CD4-positive, alpha-beta T cell (primary cell): Measurements from ENCODE around the gene SHISA3. TPM values are rescaled to one million over a fixed set of nuclear protein-coding genes. Genes with fewer than 3 reads are reported as not detected.

Experiments
- ATAC-seq: fragments of 200-7000 bp; cut with Tn5 transposase; one replicate; pipeline ENCODE4 v1.10.0; 2022; ENCODE audit warnings: mild to moderate bottlenecking; ENCODE audit not compliant: poor library complexity
- CTCF ChIA-PET: fragments of 350-600 bp; sonication (Branson Sonifier 250); formaldehyde crosslinking; loops from one replicate; lab custom pipeline; 2021; ENCODE audit warnings: antibody characterized with exemption, inconsistent platforms; lab: Charles Lee
- POLR2A ChIA-PET: fragments of 350-600 bp; sonication (Branson Sonifier 250); formaldehyde crosslinking; loops from one replicate; lab custom pipeline; 2021; ENCODE audit warnings: antibody characterized with exemption, inconsistent platforms; lab: Charles Lee
- DNase-seq, 14 experiments: peaks; one replicate each; pipeline ENCODE4 v3.0.0-alpha.2; 2013 to 2020; ENCODE audit warnings: mixed read lengths in 2 of 14
- H3K27ac ChIP-seq, 2 donors: one replicate each; pipeline versions ENCODE4 v1.5.1 to v1.7.0; 2013; ENCODE audit warnings: low read length in 2 of 2, low read depth in 1 of 2, mild to moderate bottlenecking in 1 of 2
- H3K27me3 ChIP-seq, 2 experiments: 1 replicate in 1 of 2; 2 replicates in 1 of 2; pipeline versions ENCODE4 v1.6.1 to v1.7.0; 2013; ENCODE audit warnings: low read length in 2 of 2, control low read depth in 1 of 2, mild to moderate bottlenecking in 1 of 2, moderate library complexity in 1 of 2; ENCODE audit not compliant: insufficient read depth in 2 of 2, control insufficient read depth in 1 of 2
- H3K36me3 ChIP-seq: one replicate; pipeline ENCODE4 v1.6.1; 2013; ENCODE audit warnings: low read length, control low read depth; ENCODE audit not compliant: insufficient read depth
- H3K4me1 ChIP-seq: one replicate; pipeline ENCODE4 v1.6.1; 2013; ENCODE audit warnings: low read length, control low read depth; ENCODE audit not compliant: insufficient read depth
- H3K4me3 ChIP-seq: one replicate; pipeline ENCODE4 v1.5.1; 2013; ENCODE audit warnings: mild to moderate bottlenecking, low read length, moderate library complexity
- H3K9me3 ChIP-seq, 2 experiments: 1 replicate in 1 of 2; 2 replicates in 1 of 2; pipeline versions ENCODE4 v1.6.1 to v1.7.0; 2013; ENCODE audit warnings: low read length in 2 of 2, mild to moderate bottlenecking in 2 of 2, control low read depth in 1 of 2, moderate library complexity in 1 of 2; ENCODE audit not compliant: control insufficient read depth in 1 of 2, insufficient read depth in 1 of 2
- H3K27ac Mint-ChIP-seq: one replicate; pipeline ENCODE4 v1.8.0; 2020; ENCODE audit warnings: mixed read lengths
- H3K27me3 Mint-ChIP-seq: one replicate; pipeline ENCODE4 v1.8.0; 2021; ENCODE audit warnings: mixed read lengths
- H3K36me3 Mint-ChIP-seq: one replicate; pipeline ENCODE4 v1.8.0; 2021; ENCODE audit warnings: low read depth, mixed read lengths
- H3K4me1 Mint-ChIP-seq: one replicate; pipeline ENCODE4 v1.8.0; 2021; ENCODE audit warnings: low read depth, mixed read lengths
- H3K4me3 Mint-ChIP-seq: one replicate; pipeline ENCODE4 v1.8.0; 2020; ENCODE audit warnings: mild to moderate bottlenecking, mixed read lengths
- H3K9me3 Mint-ChIP-seq: one replicate; pipeline ENCODE4 v1.8.0; 2020; ENCODE audit warnings: mixed read lengths
- CTCF ChIP-seq: fragments of 200-600 bp; IDR thresholded peaks from one replicate; pipeline ENCODE4 v1.8.0; 2022; ENCODE audit warnings: antibody characterized with exemption, mild to moderate bottlenecking
- intact Hi-C, 2 experiments: fragments of 100-400 bp; cut with DNase I in 1 of 2; cut with micrococcal nuclease in 1 of 2; formaldehyde crosslinking; loops; one replicate each; pipeline versions ENCODE4 v1.15.1 to v1.9.0; 2023 to 2025; cut with DNase I, micrococcal nuclease
- total RNA-seq, 174 experiments: library from RNA in 2 of 174; stranded (reverse) in 2 of 174; gene quantifications; one replicate each; pipeline ENCODE4 v1.2.3 and lab custom pipeline; 2021 to 2026

Gene SHISA3
- total RNA-seq, 2 experiments from 2014 or later: not detected

GRCh38 chr4:42415281-42415680 is 18.0 kb downstream of the SHISA3 start:
- H3K9me3 ChIP-seq: no peaks in the 10 kb centered on the region
- TF ChIP-seq CTCF: no peak
- ChIA-PET POLR2A (no interaction called here), CTCF (no interaction called here)
- H3K27ac ChIP-seq: no peak overlapping the region
- Mint-ChIP-seq H3K27me3 (no peaks in the 10 kb centered on the region), H3K9me3 (no peaks in the 10 kb centered on the region), H3K4me1 (no peaks in the 10 kb centered on the region), H3K36me3 (peaks cover 90% of the 10 kb centered on the region), H3K4me3 (no peak overlapping the region), H3K27ac (no peak overlapping the region)
- DNase-seq (no peak), ATAC-seq (no peak)
- H3K27me3 ChIP-seq: no peaks in the 10 kb centered on the region
- intact Hi-C loops: no loop called here
- H3K4me3 ChIP-seq: no peak overlapping the region
- H3K36me3 ChIP-seq: peaks cover 35% of the 10 kb centered on the region
- no peaks in the 10 kb centered on the region for H3K4me1 ChIP-seq

DNA sequence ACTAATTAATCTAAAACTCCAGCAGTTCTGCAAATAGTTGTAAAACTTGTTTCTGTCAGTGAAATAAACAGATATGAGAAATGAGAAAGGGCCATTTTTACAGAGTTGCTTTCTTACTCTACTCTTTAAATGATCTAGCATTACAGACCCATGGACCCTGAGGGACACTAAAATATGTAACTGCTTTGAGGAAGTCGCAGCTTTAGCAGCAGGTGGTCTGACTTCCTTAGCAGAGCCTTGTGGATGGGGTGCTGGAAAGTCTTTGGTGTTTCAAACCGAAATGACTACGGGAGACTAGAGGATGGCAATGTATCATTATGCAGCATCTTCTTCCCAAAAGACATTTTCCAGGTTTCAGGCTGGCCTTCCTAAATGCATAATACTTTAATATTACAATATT is 18.7 kb downstream of the SHISA3 start:
- no peak overlapping the region for H3K27ac ChIP-seq
- Mint-ChIP-seq H3K36me3 (peaks cover 94% of the 10 kb centered on the region), H3K27me3 (no peaks in the 10 kb centered on the region), H3K9me3 (no peaks in the 10 kb centered on the region), H3K4me3 (no peak overlapping the region), H3K27ac (no peak overlapping the region), H3K4me1 (no peaks in the 10 kb centered on the region)
- ChIA-PET CTCF (no interaction called here), POLR2A (no interaction called here)
- H3K4me1 ChIP-seq: no peaks in the 10 kb centered on the region
- ATAC-seq: no peak
- no peaks in the 10 kb centered on the region for H3K27me3 ChIP-seq
- TF ChIP-seq CTCF: no peak
- peaks cover 38% of the 10 kb centered on the region for H3K36me3 ChIP-seq
- intact Hi-C loops: no loop called here
- H3K9me3 ChIP-seq: no peaks in the 10 kb centered on the region
- no peak for DNase-seq
- no peak overlapping the region for H3K4me3 ChIP-seq

DNA sequence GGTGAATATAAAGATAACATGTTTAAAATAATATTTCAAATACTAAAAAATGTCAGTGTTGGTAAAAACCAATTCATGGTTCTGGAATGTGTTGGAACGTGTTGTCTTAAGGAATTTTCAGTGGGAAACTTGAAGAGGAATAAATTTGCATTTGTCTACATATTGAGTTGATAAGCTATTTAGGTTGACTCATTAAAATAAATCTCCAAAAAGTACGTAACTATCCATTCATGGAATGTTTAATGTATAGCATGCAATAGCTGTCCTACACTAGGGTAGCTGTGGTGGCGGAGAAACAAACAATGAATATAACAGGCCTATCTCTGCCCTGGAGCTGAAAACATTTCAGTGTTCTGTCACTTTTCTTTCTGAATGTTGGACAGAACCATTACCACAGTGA is 20.3 kb downstream of the SHISA3 start:
- H3K9me3 ChIP-seq: no peaks in the 10 kb centered on the region
- Mint-ChIP-seq H3K9me3 (no peaks in the 10 kb centered on the region), H3K36me3 (peaks cover 96% of the 10 kb centered on the region), H3K27ac (no peak overlapping the region), H3K27me3 (no peaks in the 10 kb centered on the region), H3K4me1 (no peaks in the 10 kb centered on the region), H3K4me3 (no peak overlapping the region)
- H3K27me3 ChIP-seq: no peaks in the 10 kb centered on the region
- TF ChIP-seq CTCF: no peak
- DNase-seq: no peak
- CTCF ChIA-PET: interaction anchor here (0.6 kb wide), 1 partner anchor 78 kb away, joined by 3 read pairs; no protein-coding TSS in a partner anchor
- intact Hi-C loops: no loop called here
- no peaks in the 10 kb centered on the region for H3K4me1 ChIP-seq
- peaks cover 43% of the 10 kb centered on the region for H3K36me3 ChIP-seq
- no peak for ATAC-seq
- H3K27ac ChIP-seq: no peak overlapping the region
- POLR2A ChIA-PET: no interaction called here
- no peak overlapping the region for H3K4me3 ChIP-seq
